GM20431 (cell line): ENCODE results near the gene CEP85L.
"Not testable (repeated sequence)": the region's sequence is repeated elsewhere in the genome, so short reads cannot be mapped to it uniquely, and the experiment has no call there.

ENCODE experiments used
- in situ Hi-C: fragments of 300-500 bp; cut with MseI, MboI; formaldehyde crosslinking; loops from one replicate; pipeline ENCODE4 v1.15.0; 2020; ENCODE audit warnings: low sequenced_read_pairs; ENCODE audit not compliant: unreplicated experiment

CEP85L gene

GRCh38 chr6:118468682-118469465, 182.5 kb downstream of the CEP85L start:
- in situ Hi-C loops: no loop called here

GRCh38 chr6:118467181-118467580, 184.2 kb downstream of the CEP85L start:
- in situ Hi-C loops: no loop called here

- in situ Hi-C loops: no loop called here
Observed at GRCh38 chr6:118464620-118465019, 186.8 kb downstream of the CEP85L start.

- in situ Hi-C loops: no loop called here
Observed at GRCh38 chr6:118460958-118461470, 190.4 kb downstream of the CEP85L start.

GRCh38 chr6:118456982-118457381, 194.4 kb downstream of the CEP85L start:
- in situ Hi-C loops: no loop called here

- in situ Hi-C loops: no loop called here
Observed at GRCh38 chr6:118451839-118452238, 199.6 kb downstream of the CEP85L start.

GRCh38 chr6:118444796-118445195, 206.6 kb downstream of the CEP85L start:
- in situ Hi-C loops: no loop called here

GRCh38 chr6:118436482-118436881, 214.9 kb downstream of the CEP85L start:
- in situ Hi-C loops: no loop called here

GRCh38 chr6:118434147-118434546, 217.2 kb downstream of the CEP85L start:
- in situ Hi-C loops: not testable (repeated sequence)

GRCh38 chr6:118421312-118421711, 230.1 kb downstream of the CEP85L start:
- in situ Hi-C loops: not testable (repeated sequence)

GRCh38 chr6:118419448-118420394, 231.7 kb downstream of the CEP85L start:
- in situ Hi-C loops: no loop called here
